DMS53 (cell line): ENCODE results near the gene SNRNP35.
"Not testable (repeated sequence)": the region's sequence is repeated elsewhere in the genome, so short reads cannot be mapped to it uniquely, and the experiment has no call there.

Experiments used
- DNase-seq: peaks from one replicate; lab custom pipeline; 2025; lab: John Stamatoyannopoulos, UW

SNRNP35 gene

GRCh38 chr12:123449249-123449733, 8.6 kb upstream of the SNRNP35 start:
- no peak for DNase-seq

GRCh38 chr12:123449856-123450255, 8.1 kb upstream of the SNRNP35 start:
- no peak for DNase-seq

GRCh38 chr12:123450636-123451035, 7.3 kb upstream of the SNRNP35 start:
- DNase-seq = no peak

GRCh38 chr12:123452276-123452550, 5.7 kb upstream of the SNRNP35 start:
- not testable (repeated sequence) for DNase-seq

- DNase-seq = no peak
These were observed 4.8 kb upstream of the SNRNP35 start for GRCh38 chr12:123453165-123453564.

GRCh38 chr12:123463174-123463573, 5.2 kb downstream of the SNRNP35 start:
- not testable (repeated sequence) for DNase-seq

- DNase-seq = no peak
These were observed 7.1 kb downstream of the SNRNP35 start for GRCh38 chr12:123465084-123465483.

- peak; percentile 21 for DNase-seq
These were observed 10.8 kb downstream of the SNRNP35 start for GRCh38 chr12:123468786-123469185.

GRCh38 chr12:123469978-123470377, 12.0 kb downstream of the SNRNP35 start:
- no peak for DNase-seq

GRCh38 chr12:123471374-123472068, 13.6 kb downstream of the SNRNP35 start:
- DNase-seq = no peak

GRCh38 chr12:123472438-123472849, 14.5 kb downstream of the SNRNP35 start:
- DNase-seq = no peak

- DNase-seq = peak; percentile 55
These were observed 16.7 kb downstream of the SNRNP35 start for GRCh38 chr12:123474485-123475245.

- no peak for DNase-seq
These were observed 17.3 kb downstream of the SNRNP35 start for GRCh38 chr12:123475246-123475703.

GRCh38 chr12:123478069-123478468, 20.1 kb downstream of the SNRNP35 start:
- no peak for DNase-seq

- DNase-seq = no peak
These were observed 20.8 kb downstream of the SNRNP35 start for GRCh38 chr12:123478762-123479161.

GRCh38 chr12:123479442-123480180, 21.7 kb downstream of the SNRNP35 start:
- no peak for DNase-seq

- not testable (repeated sequence) for DNase-seq
These were observed 23.3 kb downstream of the SNRNP35 start for GRCh38 chr12:123481251-123481650.

- no peak for DNase-seq
These were observed 24.9 kb downstream of the SNRNP35 start for GRCh38 chr12:123482876-123483275.

- no peak for DNase-seq
These were observed 25.8 kb downstream of the SNRNP35 start for GRCh38 chr12:123483602-123484248.

GRCh38 chr12:123485756-123486155, 27.8 kb downstream of the SNRNP35 start:
- DNase-seq = no peak

GRCh38 chr12:123487428-123487827, 29.5 kb downstream of the SNRNP35 start:
- no peak for DNase-seq

GRCh38 chr12:123488539-123489230, 30.7 kb downstream of the SNRNP35 start:
- DNase-seq = no peak
